Epithelial cell of esophagus (primary cell): ENCODE data around the gene SMG6.
A peak's percentile ranks its signal among the peaks of the same experiment; 100 is the strongest.

Experiments
- DNase-seq: peaks from one replicate; pipeline ENCODE4 v3.0.0; 2010; ENCODE audit warnings: low read depth
- H3K4me3 ChIP-seq: 2 replicates; pipeline ENCODE4 v1.5.1; 2011; ENCODE audit warnings: mild to moderate bottlenecking, low read length, control low read depth
- CTCF ChIP-seq: IDR thresholded peaks from 2 replicates; pipeline ENCODE4 v1.5.1; 2011; ENCODE audit warnings: low read depth, mild to moderate bottlenecking, low read length, control low read depth, inconsistent platforms; ENCODE audit not compliant: insufficient read depth; ENCODE audit errors: missing control alignments

SMG6 gene

DNA sequence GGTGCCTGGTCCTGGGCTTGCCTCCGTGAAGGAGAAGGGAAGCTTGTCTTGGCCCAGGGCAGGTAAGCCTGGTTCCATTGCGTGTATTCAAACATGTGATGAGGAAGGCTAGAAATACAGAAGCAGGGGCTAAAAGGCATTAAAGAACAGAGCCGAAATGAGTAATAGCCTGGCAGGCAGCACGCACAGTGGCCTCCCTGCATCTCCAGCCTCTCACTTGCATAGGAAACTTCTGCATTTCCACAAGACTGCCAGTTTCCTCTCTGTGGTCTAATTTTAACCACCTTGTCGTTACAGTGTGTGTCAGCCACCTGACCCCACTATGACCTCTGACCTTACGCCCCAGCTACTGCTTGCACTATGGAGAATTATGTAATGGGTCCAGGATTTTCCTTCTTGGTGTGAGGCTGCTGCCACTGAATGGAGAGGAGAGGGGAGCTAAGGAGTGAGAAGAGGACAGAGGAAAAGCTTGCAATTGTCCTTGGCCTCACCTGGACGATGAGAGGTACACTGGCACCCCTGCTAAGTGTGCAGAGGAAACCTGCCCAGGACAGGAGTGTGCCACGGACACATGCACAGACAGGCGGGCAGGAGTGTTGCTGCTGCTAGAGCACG lies 215.9 kb downstream of the SMG6 start:
- no peak for DNase-seq
- no peak overlapping the region for H3K4me3 ChIP-seq
- TF ChIP-seq CTCF, result no peak

DNA sequence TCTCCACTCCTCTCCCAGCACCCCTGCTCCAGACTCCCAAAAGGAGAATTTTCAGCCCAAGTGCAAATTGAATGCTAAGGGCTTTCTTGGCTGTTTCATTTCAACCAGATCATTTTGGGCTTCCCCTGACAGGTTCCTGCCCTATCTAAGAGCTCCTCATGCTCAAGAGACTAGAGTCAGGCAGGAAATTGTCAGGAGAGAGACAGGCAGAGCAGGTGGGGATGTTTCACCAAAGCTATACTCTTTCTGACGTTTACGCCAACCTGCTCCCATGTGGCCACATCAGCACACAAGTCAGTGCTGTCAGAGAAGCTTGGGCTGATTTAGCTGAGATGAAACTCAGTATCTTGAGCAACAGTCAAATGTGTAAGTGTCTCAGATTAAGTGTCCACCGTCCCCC lies 217.3 kb downstream of the SMG6 start:
- no peak for TF ChIP-seq CTCF
- no peak for DNase-seq
- no peak overlapping the region for H3K4me3 ChIP-seq

- no peak overlapping the region for H3K4me3 ChIP-seq
- no peak for DNase-seq
- no peak for TF ChIP-seq CTCF
Observed at GRCh38 chr17:2085648-2085949, 218.0 kb downstream of the SMG6 start.

DNA sequence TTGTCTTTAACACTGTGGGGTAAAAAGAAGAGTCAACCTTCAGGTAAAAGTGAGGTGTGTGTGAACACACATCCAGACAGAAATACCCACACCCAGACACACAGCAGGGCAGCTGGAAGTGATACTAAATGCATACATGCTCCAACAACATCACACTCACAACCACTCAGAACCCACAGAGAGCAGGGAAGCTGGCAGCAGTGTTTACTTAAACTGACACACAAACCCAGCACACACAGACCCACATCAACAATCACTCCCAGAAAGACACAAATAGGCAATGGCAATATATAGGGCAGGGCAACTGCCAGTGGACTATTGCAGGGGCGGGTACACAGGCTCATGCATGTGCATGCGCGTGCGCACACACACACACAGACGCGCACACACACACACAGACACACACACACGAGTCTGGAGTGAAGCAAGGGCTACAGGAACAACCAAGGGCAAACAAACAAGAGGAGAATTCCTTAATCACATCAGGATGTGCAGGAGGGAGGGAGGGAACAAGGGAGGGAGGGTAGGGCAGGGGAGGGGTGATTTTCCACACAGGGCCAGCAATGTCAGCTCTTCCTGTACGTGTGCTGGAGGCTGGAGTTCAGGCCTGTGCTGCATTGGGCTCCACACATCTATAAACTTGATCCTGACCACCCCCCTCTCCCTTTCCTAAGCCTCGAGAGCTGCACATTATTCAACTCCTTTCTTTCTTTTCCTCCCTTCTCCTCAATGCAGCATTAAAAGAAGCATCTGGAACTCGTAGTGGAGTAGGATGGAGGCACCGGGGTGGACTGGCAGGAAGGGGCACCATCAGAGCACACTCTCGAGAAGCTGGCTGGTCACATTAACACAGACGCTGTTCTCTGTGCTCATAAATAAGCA lies 218.6 kb downstream of the SMG6 start:
- no peak for TF ChIP-seq CTCF

GRCh38 chr17:2084036-2084765 lies 219.4 kb downstream of the SMG6 start:
- DNase-seq, result peak; percentile 58
- H3K4me3 ChIP-seq, result no peak overlapping the region
- no peak for TF ChIP-seq CTCF

More for the DNA sequence above, 218.6 kb downstream of the SMG6 start:
- peak; percentile 66 for DNase-seq
- H3K4me3 ChIP-seq, result no peak overlapping the region

DNA sequence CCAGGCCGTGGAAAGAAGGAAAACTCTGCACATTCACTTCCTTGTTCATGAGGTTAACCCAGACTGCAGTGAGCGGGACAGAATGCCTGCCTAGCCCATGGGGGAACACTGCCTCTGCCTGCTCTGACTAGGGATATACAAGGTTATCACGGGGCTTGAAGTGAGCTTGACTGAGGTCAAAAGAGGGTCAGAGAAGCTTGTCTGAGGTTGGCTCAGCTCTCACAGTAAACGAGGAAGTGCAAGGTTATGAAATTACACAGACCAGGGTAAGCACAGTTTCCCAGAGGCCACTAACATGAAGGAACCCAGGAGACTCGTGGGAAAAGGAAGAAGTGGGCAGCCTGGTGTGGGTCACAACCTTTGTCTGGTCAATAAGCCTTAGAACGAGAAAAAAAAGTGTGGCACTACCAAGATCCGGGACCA lies 220.0 kb downstream of the SMG6 start:
- no peak overlapping the region for H3K4me3 ChIP-seq
- no peak for DNase-seq
- no peak for TF ChIP-seq CTCF
